GM12878 (cell line): ENCODE data around the gene ARFRP1. TPM values are rescaled to one million over a fixed set of nuclear protein-coding genes. Genes with fewer than 3 reads are reported as not detected.

Experiments
- CBX3 ChIP-seq: fragments of 200-600 bp; sonication (generic); IDR thresholded peaks from 2 replicates; pipeline ENCODE4 v1.6.1; 2016; ENCODE audit warnings: low read depth, borderline replicate concordance
- DPF2 ChIP-seq: fragments of 450-650 bp; IDR thresholded peaks from 2 replicates; pipeline ENCODE4 v1.6.1; 2017; ENCODE audit warnings: mild to moderate bottlenecking
- SIX5 ChIP-seq: IDR thresholded peaks from 2 replicates; pipeline ENCODE4 v1.6.1; 2011; ENCODE audit warnings: mild to moderate bottlenecking, low read depth, low read length, moderate library complexity; ENCODE audit not compliant: severe bottlenecking
- SMAD1 ChIP-seq: fragments of 450-650 bp; IDR thresholded peaks from 2 replicates; pipeline ENCODE4 v1.6.1; 2018; ENCODE audit warnings: mild to moderate bottlenecking, low read depth; ENCODE audit not compliant: partially characterized antibody
- STAT3 ChIP-seq: IDR thresholded peaks from 2 replicates; pipeline ENCODE4 v1.6.1; 2011; ENCODE audit warnings: low read depth, low read length, improper control_type of control experiment
- WRNIP1 ChIP-seq: IDR thresholded peaks from 2 replicates; pipeline ENCODE4 v1.6.1; 2011; ENCODE audit warnings: low read depth, low read length, improper control_type of control experiment, borderline replicate concordance
- ZZZ3 ChIP-seq: IDR thresholded peaks from 2 replicates; pipeline ENCODE4 v1.6.1; 2011; ENCODE audit warnings: low read depth; ENCODE audit not compliant: control insufficient read depth, insufficient read length
- polyA plus RNA-seq, 11 experiments: library from polyadenylated mRNA; depleted of rRNA in 4 of 11; unstranded in 6 of 11; stranded (reverse) in 5 of 11; fragments of >200 nt; fragmentation: Nextera tagmentation in 4 of 11; fragmentation: Illumina TruSeq in 1 of 11; extraction: Ambion mirVana in 4 of 11; extraction: Trizol in 1 of 11; gene quantifications; 1 replicate in 1 of 11; 2 replicates in 10 of 11; pipeline versions ENCODE4 v1.2.1 to v1.2.3, GENCODE V29; 2011 to 2016; ENCODE audit warnings: inconsistent platforms in 2 of 11, missing spikeins in 2 of 11, low read depth in 1 of 11
- total RNA-seq, 4 experiments: library from RNA; depleted of rRNA in 3 of 4; stranded (reverse); fragments of >200 nt in 3 of 4; fragmentation: Illumina TruSeq in 1 of 4; extraction: Trizol in 1 of 4; gene quantifications; 2 replicates each; pipeline versions ENCODE4 v1.2.1 to v1.2.3, GENCODE V29; 2013 to 2021
- TF ChIP-seq, protein P1 (sequence below): fragments of 450-650 bp; IDR thresholded peaks from 2 replicates; pipeline ENCODE4 v1.6.1; 2018; ENCODE audit warnings: borderline replicate concordance, mild to moderate bottlenecking; ENCODE audit not compliant: partially characterized antibody
- TF ChIP-seq, protein P2 (sequence below): fragments of 150-350 bp; IDR thresholded peaks from 2 replicates; pipeline ENCODE4 v1.6.1; 2014; ENCODE audit warnings: mild to moderate bottlenecking, low read depth, low read length
- TF ChIP-seq, protein P3 (sequence below), 3 experiments: IDR thresholded peaks in 2 of 3; conservative IDR thresholded peaks in 1 of 3; 2 replicates each; pipeline ENCODE4 v1.5.1; 2011; ENCODE audit warnings: low read depth in 3 of 3, low read length in 3 of 3, mild to moderate bottlenecking in 3 of 3, control low read depth in 2 of 3, moderate library complexity in 2 of 3, inconsistent platforms in 1 of 3, mixed read lengths in 1 of 3; ENCODE audit not compliant: control insufficient read depth in 2 of 3, insufficient read depth in 1 of 3; ENCODE audit errors: extremely low read depth in 1 of 3

Gene ARFRP1
- total and polyA plus RNA-seq, 10 of the 15 experiments (the other 5 are each of a cell fraction or from before 2014, with no cell fraction given), result 0.37 to 71.7 (median 34.6) TPM

DNA sequence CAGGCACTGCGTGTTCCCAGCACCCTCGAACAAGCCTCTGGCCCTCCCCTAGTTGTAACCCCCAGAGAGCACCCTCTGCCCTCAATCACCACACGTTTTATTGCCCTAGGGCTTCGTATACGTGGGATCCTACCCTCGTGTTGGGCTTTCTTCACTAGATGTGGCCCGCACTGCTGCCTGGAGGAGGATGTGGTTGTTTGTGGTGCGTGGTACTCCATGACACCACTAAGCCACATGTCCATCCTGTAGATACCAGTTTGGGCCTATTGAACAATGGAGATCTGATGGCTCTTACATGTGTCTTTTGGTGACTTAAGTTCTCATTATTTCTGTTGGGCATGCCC is 48.8 kb upstream of the ARFRP1 start (continued):
- TF ChIP-seq, protein P1, sequence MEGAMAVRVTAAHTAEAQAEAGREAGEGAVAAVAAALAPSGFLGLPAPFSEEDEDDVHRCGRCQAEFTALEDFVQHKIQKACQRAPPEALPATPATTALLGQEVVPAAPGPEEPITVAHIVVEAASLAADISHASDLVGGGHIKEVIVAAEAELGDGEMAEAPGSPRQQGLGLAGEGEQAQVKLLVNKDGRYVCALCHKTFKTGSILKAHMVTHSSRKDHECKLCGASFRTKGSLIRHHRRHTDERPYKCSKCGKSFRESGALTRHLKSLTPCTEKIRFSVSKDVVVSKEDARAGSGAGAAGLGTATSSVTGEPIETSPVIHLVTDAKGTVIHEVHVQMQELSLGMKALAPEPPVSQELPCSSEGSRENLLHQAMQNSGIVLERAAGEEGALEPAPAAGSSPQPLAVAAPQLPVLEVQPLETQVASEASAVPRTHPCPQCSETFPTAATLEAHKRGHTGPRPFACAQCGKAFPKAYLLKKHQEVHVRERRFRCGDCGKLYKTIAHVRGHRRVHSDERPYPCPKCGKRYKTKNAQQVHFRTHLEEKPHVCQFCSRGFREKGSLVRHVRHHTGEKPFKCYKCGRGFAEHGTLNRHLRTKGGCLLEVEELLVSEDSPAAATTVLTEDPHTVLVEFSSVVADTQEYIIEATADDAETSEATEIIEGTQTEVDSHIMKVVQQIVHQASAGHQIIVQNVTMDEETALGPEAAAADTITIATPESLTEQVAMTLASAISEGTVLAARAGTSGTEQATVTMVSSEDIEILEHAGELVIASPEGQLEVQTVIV, result no peak
- no peak for TF ChIP-seq SMAD1
- no peak for TF ChIP-seq ZZZ3
- TF ChIP-seq WRNIP1, result no peak
- TF ChIP-seq, protein P2, sequence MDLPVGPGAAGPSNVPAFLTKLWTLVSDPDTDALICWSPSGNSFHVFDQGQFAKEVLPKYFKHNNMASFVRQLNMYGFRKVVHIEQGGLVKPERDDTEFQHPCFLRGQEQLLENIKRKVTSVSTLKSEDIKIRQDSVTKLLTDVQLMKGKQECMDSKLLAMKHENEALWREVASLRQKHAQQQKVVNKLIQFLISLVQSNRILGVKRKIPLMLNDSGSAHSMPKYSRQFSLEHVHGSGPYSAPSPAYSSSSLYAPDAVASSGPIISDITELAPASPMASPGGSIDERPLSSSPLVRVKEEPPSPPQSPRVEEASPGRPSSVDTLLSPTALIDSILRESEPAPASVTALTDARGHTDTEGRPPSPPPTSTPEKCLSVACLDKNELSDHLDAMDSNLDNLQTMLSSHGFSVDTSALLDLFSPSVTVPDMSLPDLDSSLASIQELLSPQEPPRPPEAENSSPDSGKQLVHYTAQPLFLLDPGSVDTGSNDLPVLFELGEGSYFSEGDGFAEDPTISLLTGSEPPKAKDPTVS, result no peak
- TF ChIP-seq, protein P3, sequence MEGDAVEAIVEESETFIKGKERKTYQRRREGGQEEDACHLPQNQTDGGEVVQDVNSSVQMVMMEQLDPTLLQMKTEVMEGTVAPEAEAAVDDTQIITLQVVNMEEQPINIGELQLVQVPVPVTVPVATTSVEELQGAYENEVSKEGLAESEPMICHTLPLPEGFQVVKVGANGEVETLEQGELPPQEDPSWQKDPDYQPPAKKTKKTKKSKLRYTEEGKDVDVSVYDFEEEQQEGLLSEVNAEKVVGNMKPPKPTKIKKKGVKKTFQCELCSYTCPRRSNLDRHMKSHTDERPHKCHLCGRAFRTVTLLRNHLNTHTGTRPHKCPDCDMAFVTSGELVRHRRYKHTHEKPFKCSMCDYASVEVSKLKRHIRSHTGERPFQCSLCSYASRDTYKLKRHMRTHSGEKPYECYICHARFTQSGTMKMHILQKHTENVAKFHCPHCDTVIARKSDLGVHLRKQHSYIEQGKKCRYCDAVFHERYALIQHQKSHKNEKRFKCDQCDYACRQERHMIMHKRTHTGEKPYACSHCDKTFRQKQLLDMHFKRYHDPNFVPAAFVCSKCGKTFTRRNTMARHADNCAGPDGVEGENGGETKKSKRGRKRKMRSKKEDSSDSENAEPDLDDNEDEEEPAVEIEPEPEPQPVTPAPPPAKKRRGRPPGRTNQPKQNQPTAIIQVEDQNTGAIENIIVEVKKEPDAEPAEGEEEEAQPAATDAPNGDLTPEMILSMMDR (IDR thresholded peaks at IDR 0.05 in 2 of 3, conservative IDR thresholded peaks at IDR 0.05 in 1 of 3; ENCODE audit: control insufficient read depth in 2 of 3, extremely low read depth in 1 of 3, insufficient read depth in 1 of 3, low read depth in 3 of 3, low read length in 3 of 3), result no peak
- no peak for TF ChIP-seq DPF2
- TF ChIP-seq STAT3, result no peak
- no peak for TF ChIP-seq SIX5
- no peak for TF ChIP-seq CBX3
